ENCODE measurements around the gene FNBP1L. TPM values are rescaled to one million over a fixed set of nuclear protein-coding genes. Genes with fewer than 3 reads are reported as not detected.

The FNBP1L gene
- total and polyA plus RNA-seq, 10 of the 15 experiments (the other 5 are each of a cell fraction or from before 2014, with no cell fraction given) = 0.02 to 0.12 (median 0.07) TPM; not detected in 4

- H3K4me2 ChIP-seq (ENCODE audit: control insufficient read depth, insufficient read depth) = no peak overlapping the region
- H3K27me3 ChIP-seq (replicated peaks in 1 of 2; ENCODE audit: control insufficient read depth in 2 of 2, insufficient read depth in 2 of 2, low read length in 1 of 2) = peaks cover 0 to 2% of the 10 kb centered on the region in 2 experiments; a peak in 3 of 4 replicates
- H3K4me3 ChIP-seq = no peak overlapping the region
- BruUV-seq (replicated peaks) = no TSS peak
- no peaks in the 10 kb centered on the region for H3K4me1 ChIP-seq (ENCODE audit: control insufficient read depth, insufficient read depth, low read length)
- ATAC-seq = no peak
- SMC1A ChIA-PET (ENCODE audit: uncharacterized antibody, unreplicated experiment) = no interaction called here
- peaks cover 8% of the 10 kb centered on the region for H4K20me1 ChIP-seq (ENCODE audit: control insufficient read depth, insufficient read depth)
- no peak for DNase-seq (ENCODE audit: low read depth, low spot score)
- intact Hi-C loops (cut with micrococcal nuclease; ENCODE audit: unreplicated experiment) = no loop called here
- RAD21 ChIA-PET (ENCODE audit: unreplicated experiment) = no interaction called here
- CTCF ChIA-PET = interaction anchor here (1.9 to 2.2 kb wide), 3 partner anchors 19 to 214 kb away, joined by 5 to 7 read pairs (median 6); no protein-coding TSS in a partner anchor
- FAIRE-seq = no peak
- H3K27ac ChIP-seq (ENCODE audit: control insufficient read depth, insufficient read depth) = no peak overlapping the region
- H2AFZ ChIP-seq (ENCODE audit: control insufficient read depth, low read depth, low read length) = no peak overlapping the region
- no peaks in the 10 kb centered on the region for H3K36me3 ChIP-seq (ENCODE audit: control insufficient read depth in 2 of 2, insufficient read depth in 2 of 2, low read length in 1 of 2)
- TF ChIP-seq NFIC (IDR thresholded peaks at IDR 0.05; ENCODE audit: low read depth, low read length) = no peak
- TF ChIP-seq TBL1XR1 (IDR thresholded peaks at IDR 0.05; ENCODE audit: low read depth, low read length) = no peak
- no peak for TF ChIP-seq ZNF207 (IDR thresholded peaks at IDR 0.05; ENCODE audit: borderline replicate concordance)
- TF ChIP-seq HDGF (IDR thresholded peaks at IDR 0.05) = no peak
- no peak for TF ChIP-seq SRF (IDR thresholded peaks at IDR 0.05; ENCODE audit: low read depth in 2 of 2, low read length in 2 of 2)
- no peak for TF ChIP-seq TCF3 (IDR thresholded peaks at IDR 0.05; ENCODE audit: borderline replicate concordance, insufficient read depth, low read depth, low read length)
- no peak for TF ChIP-seq JUND (IDR thresholded peaks at IDR 0.05; ENCODE audit: low read depth, low read length)
- no peak for TF ChIP-seq ZBTB40 (IDR thresholded peaks at IDR 0.05; ENCODE audit: borderline replicate concordance)
- TF ChIP-seq NBN (IDR thresholded peaks at IDR 0.05) = no peak
- TF ChIP-seq RAD51 (IDR thresholded peaks at IDR 0.05) = no peak
- no peak for TF ChIP-seq TCF7 (IDR thresholded peaks at IDR 0.05; ENCODE audit: borderline replicate concordance)
- TF ChIP-seq MLLT1 (IDR thresholded peaks at IDR 0.05) = no peak
- in situ Hi-C loops (cut with MboI) = no loop called here
- POLR2A ChIA-PET = no interaction called here
- 69% methylated on average over 6 of the region's 6 CpGs for WGBS (ENCODE audit: insufficient coverage, insufficient replicate concordance, low lambda C conversion rate, missing lambda C conversion rate)
- H3K79me2 ChIP-seq (ENCODE audit: control insufficient read depth, insufficient read depth, low read length) = no peaks in the 10 kb centered on the region
- no peak overlapping the region for H3K9ac ChIP-seq (ENCODE audit: control insufficient read depth, insufficient read depth, low read length)
- H3K9me3 ChIP-seq (replicated peaks; ENCODE audit: control insufficient read depth, insufficient read depth, low read length) = no peaks in the 10 kb centered on the region
These were observed 151.6 kb downstream of the FNBP1L start for GRCh38 chr1:93599479-93599878.

Data from GM12878 (cell line).